Measurements from ENCODE around the gene ARHGEF5.
"Not testable (repeated sequence)": the region's sequence is repeated elsewhere in the genome, so short reads cannot be mapped to it uniquely, and the experiment has no call there.

Gene ARHGEF5

DNA sequence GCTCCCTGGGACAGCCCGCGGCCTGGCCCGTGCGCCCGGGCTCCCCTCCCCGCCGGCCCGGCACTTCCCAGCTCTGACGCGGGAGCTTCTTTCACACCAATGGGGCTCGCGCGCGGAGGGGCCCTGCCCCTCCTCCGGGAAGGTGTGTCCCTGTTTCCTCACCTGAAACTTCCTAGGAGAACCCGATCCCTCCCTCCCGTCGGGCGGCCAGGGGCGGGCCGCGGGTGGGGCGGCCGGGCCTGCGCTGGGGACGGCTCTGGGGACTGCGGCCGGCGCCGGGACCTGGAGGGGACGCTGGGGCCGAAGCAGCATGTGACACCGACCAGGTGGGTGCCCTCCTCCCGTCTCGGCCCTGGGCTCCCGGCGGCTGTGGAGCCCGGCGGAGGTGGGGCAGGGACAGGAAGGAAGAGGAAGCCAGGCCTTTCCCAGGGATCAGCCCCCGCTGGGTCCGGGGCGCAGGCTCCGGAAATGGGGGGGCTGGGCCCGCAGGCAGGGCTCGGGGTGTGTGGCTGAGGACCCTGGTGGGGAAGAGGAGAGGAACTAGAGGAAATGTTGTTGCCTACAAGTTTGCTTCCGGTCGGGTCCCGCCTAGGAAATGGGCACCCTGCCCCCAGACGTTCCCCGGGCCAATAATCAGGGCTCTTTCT lies at the start of gene ARHGEF5:
ARHGEF5 (plus strand) TSS at position 227 of the 647 bp plus-strand sequence. CDS start 7,268 bp downstream, outside the sequence.
- DNase-seq = not testable (repeated sequence)

DNA sequence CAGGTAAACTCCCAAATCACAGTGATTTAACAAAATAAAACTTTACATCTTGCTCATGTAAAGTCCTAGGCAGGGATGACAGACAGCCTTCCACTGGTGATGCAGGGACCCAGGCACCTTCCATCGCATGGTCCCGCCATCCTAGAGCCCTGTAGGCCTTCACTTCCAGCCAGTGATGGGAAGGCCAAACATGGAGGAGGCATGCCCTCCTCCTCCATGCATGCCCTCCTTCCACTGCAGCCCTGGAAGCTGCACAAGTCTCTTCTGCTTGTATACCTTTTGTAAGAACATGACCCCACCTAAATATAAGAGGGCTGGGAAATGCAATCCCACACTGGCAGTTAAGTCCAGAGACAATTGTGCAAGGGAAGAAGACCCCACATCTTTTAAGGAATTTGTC lies 45.5 kb upstream of the ARHGEF5 start:
- not testable (repeated sequence) for DNase-seq

DNA sequence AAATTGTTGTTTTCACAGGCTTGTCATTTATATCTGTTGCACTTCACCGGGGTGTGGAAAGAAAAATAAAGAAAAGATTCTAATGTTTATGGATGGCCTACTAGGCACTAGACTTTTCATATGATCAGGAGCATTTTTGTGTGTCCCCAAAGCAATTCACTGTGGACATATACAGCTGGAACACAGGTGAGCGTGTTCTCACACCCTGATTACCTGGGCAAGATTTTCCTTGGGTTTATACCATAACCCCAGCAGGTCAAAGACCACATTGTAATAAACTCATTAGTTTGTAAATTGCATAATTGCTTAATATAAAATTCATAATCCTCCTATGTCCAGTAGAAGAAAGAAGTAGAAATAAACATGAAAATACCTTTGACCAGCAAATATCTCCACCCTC lies 44.0 kb upstream of the ARHGEF5 start:
- not testable (repeated sequence) for DNase-seq

DNA sequence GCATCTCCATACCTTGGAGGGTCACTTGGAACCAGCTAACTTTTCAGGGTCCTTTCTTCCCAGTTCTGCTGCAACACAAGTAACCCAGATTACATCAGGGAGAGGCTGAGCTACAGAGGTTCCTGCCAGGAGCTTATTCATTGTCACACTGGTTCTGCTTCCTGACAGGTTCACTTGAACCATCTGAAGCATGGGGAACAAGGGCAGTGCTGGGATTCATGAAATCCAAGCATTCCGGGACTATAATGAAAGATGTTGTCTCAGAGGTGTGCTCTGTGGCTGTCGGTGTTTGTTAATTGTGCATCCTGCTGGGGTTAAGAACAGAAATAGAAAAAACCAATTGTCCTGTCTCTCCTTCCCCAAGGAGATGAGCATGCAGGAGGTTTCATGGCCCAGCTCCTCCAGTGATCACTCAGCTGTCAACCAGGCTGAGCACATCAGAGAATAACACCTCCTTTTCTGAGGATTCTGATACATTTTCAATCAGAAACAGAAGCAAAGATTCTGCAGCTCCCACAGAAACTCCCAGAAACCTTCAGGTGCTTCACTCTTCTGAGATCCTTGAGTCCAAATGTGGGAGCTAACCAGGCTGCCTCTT lies 43.2 kb upstream of the ARHGEF5 start, which contains the start of gene OR2A1:
OR2A1 (plus strand) TSS at position 548 of the 598 bp plus-strand sequence. CDS start 5,706 bp downstream, outside the sequence.
- not testable (repeated sequence) for DNase-seq

DNA sequence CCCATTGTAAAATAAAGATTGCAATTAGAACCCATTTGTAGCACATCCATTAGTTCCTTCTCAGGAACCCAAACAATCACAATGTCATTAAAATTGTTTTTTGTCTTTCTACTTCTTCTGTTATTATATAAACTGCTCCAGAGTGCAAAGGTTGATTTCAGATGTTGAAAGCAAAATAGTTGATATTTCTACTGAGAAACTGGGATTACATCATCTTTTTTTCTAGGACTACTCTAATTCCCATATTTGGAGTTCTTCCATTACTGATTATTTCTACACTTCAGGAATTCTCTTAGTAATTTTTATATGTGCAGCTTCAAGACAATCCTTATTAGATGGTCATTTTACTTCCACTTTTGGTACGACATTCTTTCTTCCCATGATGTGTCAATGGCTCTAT lies 37.7 kb upstream of the ARHGEF5 start:
- not testable (repeated sequence) for DNase-seq

GRCh38 chr7:144319547-144319946 lies 35.7 kb upstream of the ARHGEF5 start:
- not testable (repeated sequence) for DNase-seq

DNA sequence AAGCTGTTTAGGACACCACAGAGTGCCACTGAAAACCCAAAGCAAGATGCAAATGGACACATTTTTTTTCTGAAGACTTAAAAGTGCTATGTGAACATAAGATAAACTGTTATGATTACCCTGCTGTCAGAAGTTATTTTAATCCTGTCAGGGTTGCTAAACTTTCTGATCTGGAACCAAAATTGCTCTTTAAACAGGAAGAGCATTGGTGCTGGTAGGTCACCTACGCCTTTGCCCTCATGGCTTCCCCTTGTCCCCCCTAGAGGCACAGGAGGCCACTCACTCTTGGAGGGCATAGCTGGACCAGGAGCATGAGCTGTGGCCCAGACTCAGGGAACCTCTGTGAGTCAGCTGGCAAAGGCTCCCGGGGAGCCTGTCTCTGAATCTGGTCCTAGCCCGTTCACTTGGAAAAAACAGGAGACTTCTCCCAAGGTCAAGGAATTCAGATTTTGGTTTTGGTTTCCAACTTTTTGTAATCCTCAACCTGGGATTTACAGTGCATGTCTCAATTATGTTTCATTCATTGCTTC lies 33.5 kb upstream of the ARHGEF5 start:
- not testable (repeated sequence) for DNase-seq

DNA sequence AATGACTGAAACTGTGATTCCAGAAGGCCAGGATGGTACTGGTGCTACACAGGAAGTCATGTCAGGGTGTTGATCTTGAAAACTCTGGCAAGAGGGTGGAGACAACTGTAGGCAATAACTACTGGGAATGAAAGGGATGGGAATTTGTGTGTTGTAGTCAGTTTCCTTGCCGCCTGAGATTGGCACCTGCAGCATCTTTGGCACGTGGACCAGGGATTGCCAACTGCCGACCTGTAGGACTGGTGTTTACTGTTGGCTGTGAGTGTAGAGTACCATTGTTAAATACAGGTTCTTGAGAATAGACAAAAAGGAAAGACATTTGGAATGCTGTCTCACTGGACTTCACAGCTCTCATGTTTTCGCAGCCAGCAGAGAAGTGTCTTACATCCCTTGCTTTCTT lies 31.8 kb upstream of the ARHGEF5 start:
- not testable (repeated sequence) for DNase-seq

DNA sequence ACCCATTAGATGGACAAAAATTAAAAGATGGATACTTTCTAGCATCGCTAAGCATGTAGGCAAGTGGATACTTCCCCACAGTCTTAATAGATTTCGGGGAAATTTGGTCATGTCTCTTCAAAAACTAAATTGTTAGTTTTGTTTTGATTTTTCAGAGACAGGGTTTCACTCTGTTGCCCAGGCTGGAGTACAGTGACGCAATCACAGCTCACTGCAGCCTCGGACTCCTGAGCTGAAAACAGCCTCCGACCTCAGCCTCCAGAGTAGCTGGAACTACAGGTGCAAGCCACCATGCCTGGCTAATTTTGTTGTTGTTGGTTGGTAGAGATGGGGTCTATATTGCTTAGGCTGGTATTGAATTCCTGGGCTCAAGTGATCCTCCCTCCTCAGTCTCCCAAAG lies 29.3 kb upstream of the ARHGEF5 start:
- not testable (repeated sequence) for DNase-seq

GRCh38 chr7:144330044-144330443 lies 25.2 kb upstream of the ARHGEF5 start:
- DNase-seq = not testable (repeated sequence)

GRCh38 chr7:144331221-144331995 lies 23.8 kb upstream of the ARHGEF5 start:
- DNase-seq = not testable (repeated sequence)

- not testable (repeated sequence) for DNase-seq
Measured at GRCh38 chr7:144331996-144332288, 23.3 kb upstream of the ARHGEF5 start.

DNA sequence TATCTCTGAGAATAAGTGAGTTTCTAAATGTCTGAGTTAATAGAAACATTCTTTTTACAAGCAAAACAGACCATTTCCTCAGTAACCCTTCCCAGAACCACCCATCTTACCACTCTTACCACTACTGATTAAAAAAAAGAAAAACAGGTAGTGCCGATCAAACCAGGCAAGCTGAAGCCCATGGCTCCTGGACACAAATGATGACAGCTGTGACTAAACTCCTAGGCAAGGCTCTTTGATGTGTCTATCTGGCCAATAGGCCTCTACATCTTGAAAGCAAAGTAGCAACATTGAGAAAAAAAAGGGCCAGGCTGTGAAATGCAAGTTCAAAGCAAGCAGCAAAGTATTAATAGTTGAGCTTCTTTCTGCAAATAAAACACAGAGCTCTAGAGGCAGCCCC lies 6.6 kb upstream of the ARHGEF5 start:
- DNase-seq = not testable (repeated sequence)

DNA sequence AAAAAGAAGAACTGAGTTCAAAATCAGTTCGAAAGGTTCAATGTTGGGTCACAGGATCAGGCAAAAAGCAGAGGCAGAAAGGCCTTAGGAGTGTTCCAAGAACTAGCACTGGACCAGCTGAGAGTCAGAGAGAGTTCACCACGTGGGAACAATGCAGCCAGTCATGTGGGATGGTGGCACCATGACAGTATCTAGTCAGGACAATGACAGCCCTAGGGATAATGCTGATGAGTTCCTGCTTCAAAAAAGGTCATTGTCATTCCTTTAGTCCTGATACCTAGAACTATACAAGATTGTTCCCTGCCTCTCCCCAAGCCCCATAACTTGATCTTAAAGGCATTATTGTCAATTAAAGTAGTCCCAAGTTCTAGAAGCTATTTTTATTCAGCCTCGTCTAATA lies 3.5 kb upstream of the ARHGEF5 start:
- DNase-seq = not testable (repeated sequence)

GRCh38 chr7:144356185-144356584 lies 983 bp downstream of the ARHGEF5 start:
- DNase-seq = not testable (repeated sequence)

- not testable (repeated sequence) for DNase-seq
Measured at GRCh38 chr7:144356860-144357259, 1.7 kb downstream of the ARHGEF5 start.

DNA sequence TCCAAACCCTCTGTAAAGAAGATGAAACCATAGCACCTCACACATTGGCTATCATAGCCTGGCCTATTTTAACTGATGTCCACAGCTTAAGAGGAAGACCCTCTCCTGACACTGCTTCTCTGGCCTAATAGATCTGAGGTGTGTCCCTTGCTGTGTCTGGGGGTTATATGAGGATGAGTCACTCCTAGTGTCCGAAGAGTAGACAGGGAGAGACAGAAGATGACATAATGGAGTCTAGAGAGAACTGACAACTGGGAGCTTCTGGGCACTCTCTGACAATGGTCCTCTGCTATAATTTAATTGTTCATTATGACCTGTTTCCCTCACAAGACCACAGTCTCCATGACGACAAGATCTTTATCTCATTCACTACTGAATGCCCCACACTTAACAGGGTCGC lies 6.9 kb downstream of the ARHGEF5 start:
- not testable (repeated sequence) for DNase-seq

- not testable (repeated sequence) for DNase-seq
Measured at GRCh38 chr7:144365523-144365922, 10.3 kb downstream of the ARHGEF5 start.

DNA sequence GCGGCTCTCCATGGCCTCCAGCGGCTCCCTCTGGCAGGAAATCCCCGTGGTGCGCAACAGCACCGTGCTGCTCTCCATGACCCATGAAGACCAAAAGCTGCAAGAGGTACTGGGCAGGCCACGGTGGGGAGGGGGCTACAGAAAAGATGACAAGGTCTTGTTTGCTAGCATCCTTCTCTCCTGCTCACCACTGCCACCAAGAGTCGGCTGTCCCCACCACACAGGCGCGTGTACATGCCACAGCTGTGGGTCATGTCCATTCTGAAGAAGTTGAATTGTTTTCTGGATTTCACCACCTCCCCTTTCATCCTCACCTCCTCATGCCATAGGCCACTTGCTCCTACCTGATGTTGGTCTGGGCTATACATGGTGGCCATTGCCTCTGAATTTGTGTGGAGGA lies 12.0 kb downstream of the ARHGEF5 start:
- not testable (repeated sequence) for DNase-seq

DNA sequence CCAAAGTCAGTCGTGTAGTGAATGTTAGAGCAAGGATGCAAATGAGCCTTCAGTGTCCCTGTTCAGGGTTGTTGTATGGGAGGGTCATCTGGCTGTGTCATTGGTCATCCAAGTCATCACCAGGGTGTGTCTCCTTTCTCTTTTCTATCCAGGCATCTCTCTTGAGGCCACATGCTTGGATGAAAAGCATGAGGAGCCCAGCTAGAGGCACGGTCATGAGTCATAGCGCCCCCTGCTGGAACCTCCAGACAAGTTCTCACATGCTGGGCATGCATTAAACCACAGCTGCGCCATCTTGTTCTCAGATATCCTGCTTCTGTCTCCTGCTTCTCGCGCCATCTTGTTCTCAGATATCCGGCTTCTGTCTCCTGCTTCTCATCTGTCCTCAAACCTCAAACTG lies 14.0 kb downstream of the ARHGEF5 start:
- DNase-seq = not testable (repeated sequence)

DNA sequence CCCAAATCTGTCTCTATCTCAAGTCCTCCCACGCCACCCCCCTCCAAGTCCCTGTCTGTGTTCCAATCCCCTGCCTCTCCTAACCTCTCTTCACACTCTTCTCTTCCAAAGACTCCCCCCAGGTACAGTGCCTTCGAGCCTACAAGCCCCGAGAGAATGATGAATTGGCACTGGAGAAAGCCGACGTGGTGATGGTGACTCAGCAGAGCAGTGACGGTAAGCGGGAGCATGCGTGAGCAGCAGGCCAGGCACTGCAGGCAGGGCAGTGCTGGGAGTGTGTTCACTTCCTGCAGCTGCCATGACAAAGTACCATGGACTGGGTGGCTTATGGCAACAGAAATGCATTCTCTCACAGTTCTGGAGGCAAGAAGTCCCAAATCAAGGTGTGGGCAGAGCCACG lies 23.4 kb downstream of the ARHGEF5 start:
- DNase-seq = no peak

DNA sequence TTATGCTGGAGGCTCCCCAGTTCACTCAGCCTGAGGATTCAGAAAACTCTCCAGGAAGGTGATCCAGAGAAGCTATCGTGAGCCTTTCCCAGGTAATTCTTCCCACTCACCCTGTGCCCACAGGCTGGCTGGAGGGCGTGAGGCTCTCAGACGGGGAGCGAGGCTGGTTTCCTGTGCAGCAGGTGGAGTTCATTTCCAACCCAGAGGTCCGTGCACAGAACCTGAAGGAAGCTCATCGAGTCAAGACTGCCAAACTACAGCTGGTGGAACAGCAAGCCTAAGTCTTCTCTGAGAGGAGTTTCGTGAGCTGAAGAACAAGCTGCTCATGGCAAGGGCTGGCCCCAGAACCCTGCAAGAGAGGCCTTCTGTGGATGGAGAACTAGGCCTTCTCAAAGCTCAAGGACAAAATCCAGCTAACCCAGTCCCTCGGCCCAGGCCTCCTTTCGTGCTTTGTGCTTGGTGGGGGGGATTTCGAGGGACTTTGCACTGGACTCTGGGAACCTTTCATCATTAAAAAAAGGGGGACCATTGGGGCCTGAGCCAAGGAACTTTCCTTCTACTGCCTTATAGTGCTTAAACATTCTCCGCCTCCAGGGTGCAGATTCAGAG lies 24.7 kb downstream of the ARHGEF5 start:
- DNase-seq = no peak

- DNase-seq = no peak
Measured at GRCh38 chr7:144384071-144384470, 28.9 kb downstream of the ARHGEF5 start.

Data from activated naive CD4-positive, alpha-beta T cell treated with Interleukin-2 at 50 U/mL for 16 hours (primary cell).